ENCODE results near the gene LILRB5.

DNA sequence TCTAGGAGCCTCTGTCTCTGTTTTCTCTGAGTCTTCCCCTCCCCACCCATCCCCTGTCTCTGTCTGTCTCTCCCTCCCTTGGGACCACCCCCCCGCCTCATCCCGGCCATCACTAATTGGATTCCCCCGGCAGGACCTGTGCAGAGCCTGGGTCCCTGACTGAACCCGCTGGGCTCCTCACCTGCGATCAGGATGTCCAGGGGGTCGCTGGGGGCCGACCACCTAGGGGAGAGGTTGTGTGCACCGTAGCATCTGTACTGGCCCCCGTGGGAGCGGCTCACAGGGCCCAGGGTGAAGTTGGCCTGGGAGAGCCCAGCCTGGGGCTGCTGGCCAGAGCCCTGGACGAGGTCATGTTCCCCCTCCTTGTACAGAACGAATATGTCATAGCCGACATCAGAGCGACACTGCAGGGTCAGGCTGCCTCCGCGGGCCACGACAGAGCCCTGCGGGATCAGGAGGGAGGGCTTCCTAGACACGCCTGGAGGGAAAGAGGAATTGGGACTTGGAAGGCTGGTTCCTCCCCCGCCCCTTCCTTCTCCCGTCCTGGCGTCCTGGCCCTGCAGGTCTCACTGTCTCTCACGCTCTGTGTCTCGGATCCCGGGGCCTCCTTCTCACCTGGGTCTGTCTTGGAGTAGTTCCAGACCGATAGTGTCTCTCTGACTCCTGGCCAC, 1.8 kb downstream of the LILRB5 start:
- TF ChIP-seq, protein P1, sequence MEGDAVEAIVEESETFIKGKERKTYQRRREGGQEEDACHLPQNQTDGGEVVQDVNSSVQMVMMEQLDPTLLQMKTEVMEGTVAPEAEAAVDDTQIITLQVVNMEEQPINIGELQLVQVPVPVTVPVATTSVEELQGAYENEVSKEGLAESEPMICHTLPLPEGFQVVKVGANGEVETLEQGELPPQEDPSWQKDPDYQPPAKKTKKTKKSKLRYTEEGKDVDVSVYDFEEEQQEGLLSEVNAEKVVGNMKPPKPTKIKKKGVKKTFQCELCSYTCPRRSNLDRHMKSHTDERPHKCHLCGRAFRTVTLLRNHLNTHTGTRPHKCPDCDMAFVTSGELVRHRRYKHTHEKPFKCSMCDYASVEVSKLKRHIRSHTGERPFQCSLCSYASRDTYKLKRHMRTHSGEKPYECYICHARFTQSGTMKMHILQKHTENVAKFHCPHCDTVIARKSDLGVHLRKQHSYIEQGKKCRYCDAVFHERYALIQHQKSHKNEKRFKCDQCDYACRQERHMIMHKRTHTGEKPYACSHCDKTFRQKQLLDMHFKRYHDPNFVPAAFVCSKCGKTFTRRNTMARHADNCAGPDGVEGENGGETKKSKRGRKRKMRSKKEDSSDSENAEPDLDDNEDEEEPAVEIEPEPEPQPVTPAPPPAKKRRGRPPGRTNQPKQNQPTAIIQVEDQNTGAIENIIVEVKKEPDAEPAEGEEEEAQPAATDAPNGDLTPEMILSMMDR (IDR thresholded peaks at IDR 0.05 in 2 of 3, conservative IDR thresholded peaks at IDR 0.05 in 1 of 3; ENCODE audit: insufficient read depth in 2 of 3, low read depth in 1 of 3, low read length in 3 of 3), result no peak
- TF ChIP-seq, protein P2, sequence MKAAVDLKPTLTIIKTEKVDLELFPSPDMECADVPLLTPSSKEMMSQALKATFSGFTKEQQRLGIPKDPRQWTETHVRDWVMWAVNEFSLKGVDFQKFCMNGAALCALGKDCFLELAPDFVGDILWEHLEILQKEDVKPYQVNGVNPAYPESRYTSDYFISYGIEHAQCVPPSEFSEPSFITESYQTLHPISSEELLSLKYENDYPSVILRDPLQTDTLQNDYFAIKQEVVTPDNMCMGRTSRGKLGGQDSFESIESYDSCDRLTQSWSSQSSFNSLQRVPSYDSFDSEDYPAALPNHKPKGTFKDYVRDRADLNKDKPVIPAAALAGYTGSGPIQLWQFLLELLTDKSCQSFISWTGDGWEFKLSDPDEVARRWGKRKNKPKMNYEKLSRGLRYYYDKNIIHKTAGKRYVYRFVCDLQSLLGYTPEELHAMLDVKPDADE (conservative IDR thresholded peaks at IDR 0.05; ENCODE audit: control insufficient read depth, low read depth, low read length), result no peak
- TF ChIP-seq, protein P3, sequence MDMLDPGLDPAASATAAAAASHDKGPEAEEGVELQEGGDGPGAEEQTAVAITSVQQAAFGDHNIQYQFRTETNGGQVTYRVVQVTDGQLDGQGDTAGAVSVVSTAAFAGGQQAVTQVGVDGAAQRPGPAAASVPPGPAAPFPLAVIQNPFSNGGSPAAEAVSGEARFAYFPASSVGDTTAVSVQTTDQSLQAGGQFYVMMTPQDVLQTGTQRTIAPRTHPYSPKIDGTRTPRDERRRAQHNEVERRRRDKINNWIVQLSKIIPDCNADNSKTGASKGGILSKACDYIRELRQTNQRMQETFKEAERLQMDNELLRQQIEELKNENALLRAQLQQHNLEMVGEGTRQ (CRISPR knock-in tag; IDR thresholded peaks at IDR 0.05), result no peak
- TF ChIP-seq MYC (IDR thresholded peaks at IDR 0.05; ENCODE audit: low read depth, low read length), result no peak
- no peak for TF ChIP-seq MYC (CRISPR knock-in tag; IDR thresholded peaks at IDR 0.05; ENCODE audit: borderline replicate concordance, low read depth)
- TF ChIP-seq TAF7 (tag; IDR thresholded peaks at IDR 0.05), result no peak
- TF ChIP-seq, protein P4, sequence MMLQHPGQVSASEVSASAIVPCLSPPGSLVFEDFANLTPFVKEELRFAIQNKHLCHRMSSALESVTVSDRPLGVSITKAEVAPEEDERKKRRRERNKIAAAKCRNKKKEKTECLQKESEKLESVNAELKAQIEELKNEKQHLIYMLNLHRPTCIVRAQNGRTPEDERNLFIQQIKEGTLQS (IDR thresholded peaks at IDR 0.05), result no peak
- TF ChIP-seq, protein P4 (CRISPR knock-in tag; conservative IDR thresholded peaks at IDR 0.05), result no peak
- TF ChIP-seq ZKSCAN1 (IDR thresholded peaks at IDR 0.05; ENCODE audit: low read depth, low read length), result no peak
- no peak for TF ChIP-seq ZNF24 (IDR thresholded peaks at IDR 0.05)
- no peak for TF ChIP-seq CBFB (CRISPR knock-in tag; IDR thresholded peaks at IDR 0.05)
